ENCODE data around the gene DYNC1LI1. TPM values are rescaled to one million over a fixed set of nuclear protein-coding genes. Genes with fewer than 3 reads are reported as not detected.

Gene DYNC1LI1
- polyA plus RNA-seq, 2 of the 4 experiments (the other 2 are of a cell fraction) = 42.0 to 66.9 TPM

- TF ChIP-seq HDAC2 (IDR thresholded peaks at IDR 0.05) = no peak
- TF ChIP-seq, protein P1, sequence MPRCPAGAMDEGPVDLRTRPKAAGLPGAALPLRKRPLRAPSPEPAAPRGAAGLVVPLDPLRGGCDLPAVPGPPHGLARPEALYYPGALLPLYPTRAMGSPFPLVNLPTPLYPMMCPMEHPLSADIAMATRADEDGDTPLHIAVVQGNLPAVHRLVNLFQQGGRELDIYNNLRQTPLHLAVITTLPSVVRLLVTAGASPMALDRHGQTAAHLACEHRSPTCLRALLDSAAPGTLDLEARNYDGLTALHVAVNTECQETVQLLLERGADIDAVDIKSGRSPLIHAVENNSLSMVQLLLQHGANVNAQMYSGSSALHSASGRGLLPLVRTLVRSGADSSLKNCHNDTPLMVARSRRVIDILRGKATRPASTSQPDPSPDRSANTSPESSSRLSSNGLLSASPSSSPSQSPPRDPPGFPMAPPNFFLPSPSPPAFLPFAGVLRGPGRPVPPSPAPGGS (IDR thresholded peaks at IDR 0.05) = no peak
- TF ChIP-seq RFX5 (IDR thresholded peaks at IDR 0.05) = no peak
- no peak for TF ChIP-seq HEYL (CRISPR knock-in tag; IDR thresholded peaks at IDR 0.05)
- TF ChIP-seq PBX3 (IDR thresholded peaks at IDR 0.05) = no peak
- TF ChIP-seq RARB (CRISPR knock-in tag; IDR thresholded peaks at IDR 0.05) = no peak
- no peak for TF ChIP-seq NR3C1 (IDR thresholded peaks at IDR 0.05)
- no peak for TF ChIP-seq ZFP36 (IDR thresholded peaks at IDR 0.05; ENCODE audit: borderline replicate concordance, partially characterized antibody)
- TF ChIP-seq POLR2A (IDR thresholded peaks at IDR 0.05; ENCODE audit: low read length) = no peak
- TF ChIP-seq RNF2 (IDR thresholded peaks at IDR 0.05; ENCODE audit: borderline replicate concordance, low read depth) = no peak
- TF ChIP-seq ESRRA (IDR thresholded peaks at IDR 0.05; ENCODE audit: borderline replicate concordance, low read length) = no peak
- no peak for TF ChIP-seq HOXA7 (CRISPR knock-in tag; IDR thresholded peaks at IDR 0.05)
- no peak for TF ChIP-seq CEBPB (IDR thresholded peaks at IDR 0.05)
- no peak for TF ChIP-seq CHD4 (IDR thresholded peaks at IDR 0.05; ENCODE audit: borderline replicate concordance)
- TF ChIP-seq MAFK (IDR thresholded peaks at IDR 0.05; ENCODE audit: partially characterized antibody) = no peak
- no peak for TF ChIP-seq USF2 (IDR thresholded peaks at IDR 0.05)
- TF ChIP-seq SREBF2 (IDR thresholded peaks at IDR 0.05) = no peak
- TF ChIP-seq ZSCAN20 (CRISPR knock-in tag; IDR thresholded peaks at IDR 0.05) = no peak
- TF ChIP-seq CBX8 (IDR thresholded peaks at IDR 0.05) = no peak
- DNase-seq (ENCODE audit: low read depth in 1 of 2, low spot score in 1 of 2) (no peak), ATAC-seq (no peak), FAIRE-seq (no peak)
- Histone ChIP-seq H3K27ac (no peak overlapping the region), H3K4me2 (no peak overlapping the region), H3K4me1 (no peaks in the 10 kb centered on the region), H3K9me3 (no peaks in the 10 kb centered on the region), H3K4me3 (no peak overlapping the region)
- WGBS (ENCODE audit: missing lambda C conversion rate) = 80% methylated on average over 7 of the region's 7 CpGs
- POLR2A ChIA-PET = no interaction called here
- CTCF ChIA-PET = interaction anchor here (1.3 to 5.3 kb wide), 2 partner anchors 151 to 160 kb away, joined by 3 to 92 read pairs; no protein-coding TSS in a partner anchor
Measured at GRCh38 chr3:32508711-32509110, 61.9 kb downstream of the DYNC1LI1 start.

GRCh38 chr3:32506466-32506865 lies 64.2 kb downstream of the DYNC1LI1 start:
- CTCF ChIA-PET = interaction anchor here (1.8 to 5.3 kb wide), 3 partner anchors 38 to 159 kb away, joined by 7 to 92 read pairs (median 8); no protein-coding TSS in a partner anchor
- ATAC-seq (no peak), DNase-seq (ENCODE audit: low read depth in 1 of 2, low spot score in 1 of 2) (no peak), FAIRE-seq (no peak)
- Histone ChIP-seq H3K4me2 (no peak overlapping the region), H3K9me3 (no peaks in the 10 kb centered on the region), H3K4me3 (no peak overlapping the region), H3K27ac (no peak overlapping the region), H3K4me1 (peaks cover 7% of the 10 kb centered on the region; the same call in 2 of the 3 replicates)
- POLR2A ChIA-PET = no interaction called here
- 76% methylated on average over 4 of the region's 4 CpGs for WGBS (ENCODE audit: missing lambda C conversion rate)
- TF ChIP-seq ZFP36 (IDR thresholded peaks at IDR 0.05; ENCODE audit: borderline replicate concordance, partially characterized antibody) (no peak), BHLHE40 (IDR thresholded peaks at IDR 0.05; ENCODE audit: low read depth, low read length) (no peak), PHF8 (IDR thresholded peaks at IDR 0.05; ENCODE audit: borderline replicate concordance, low read depth) (no peak), HDAC2 (IDR thresholded peaks at IDR 0.05) (no peak), MYC (IDR thresholded peaks at IDR 0.05; ENCODE audit: borderline replicate concordance, low read length) (no peak), ZSCAN20 (CRISPR knock-in tag; IDR thresholded peaks at IDR 0.05) (no peak), SMC3 (IDR thresholded peaks at IDR 0.05) (no peak), SREBF2 (IDR thresholded peaks at IDR 0.05) (no peak), ESRRA (IDR thresholded peaks at IDR 0.05; ENCODE audit: borderline replicate concordance, low read length) (no peak), TFCP2L1 (CRISPR knock-in tag; IDR thresholded peaks at IDR 0.05) (no peak)
- TF ChIP-seq, protein P2, sequence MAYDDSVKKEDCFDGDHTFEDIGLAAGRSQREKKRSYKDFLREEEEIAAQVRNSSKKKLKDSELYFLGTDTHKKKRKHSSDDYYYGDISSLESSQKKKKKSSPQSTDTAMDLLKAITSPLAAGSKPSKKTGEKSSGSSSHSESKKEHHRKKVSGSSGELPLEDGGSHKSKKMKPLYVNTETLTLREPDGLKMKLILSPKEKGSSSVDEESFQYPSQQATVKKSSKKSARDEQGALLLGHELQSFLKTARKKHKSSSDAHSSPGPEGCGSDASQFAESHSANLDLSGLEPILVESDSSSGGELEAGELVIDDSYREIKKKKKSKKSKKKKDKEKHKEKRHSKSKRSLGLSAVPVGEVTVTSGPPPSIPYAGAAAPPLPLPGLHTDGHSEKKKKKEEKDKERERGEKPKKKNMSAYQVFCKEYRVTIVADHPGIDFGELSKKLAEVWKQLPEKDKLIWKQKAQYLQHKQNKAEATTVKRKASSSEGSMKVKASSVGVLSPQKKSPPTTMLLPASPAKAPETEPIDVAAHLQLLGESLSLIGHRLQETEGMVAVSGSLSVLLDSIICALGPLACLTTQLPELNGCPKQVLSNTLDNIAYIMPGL (CRISPR knock-in tag; IDR thresholded peaks at IDR 0.05; ENCODE audit: borderline replicate concordance) = no peak
